H1 (cell line): ENCODE data around the gene THADA. TPM values are rescaled to one million over a fixed set of nuclear protein-coding genes. Genes with fewer than 3 reads are reported as not detected.

Experiments
- CBX8 ChIP-seq: fragments of 300-800, 300-1000 bp; sonication (generic); IDR thresholded peaks from 2 replicates; pipeline ENCODE4 v1.7.1; 2016; ENCODE audit warnings: low read depth, low read length, borderline replicate concordance
- EGR1 ChIP-seq: IDR thresholded peaks from 2 replicates; pipeline ENCODE4 v1.6.1; 2011; ENCODE audit warnings: low read depth, low read length, borderline replicate concordance
- GTF2F1 ChIP-seq: IDR thresholded peaks from 2 replicates; pipeline ENCODE4 v1.6.1; 2012; ENCODE audit warnings: low read depth, low read length, improper control_type of control experiment, borderline replicate concordance
- HDAC2 ChIP-seq, 2 experiments: fragments of 300-600 bp in 1 of 2; sonication (generic) in 1 of 2; IDR thresholded peaks; 2 replicates each; pipeline ENCODE4 v1.6.1; 2011 to 2012; ENCODE audit warnings: low read depth in 2 of 2, low read length in 2 of 2, mild to moderate bottlenecking in 2 of 2, moderate library complexity in 2 of 2, borderline replicate concordance in 1 of 2, inconsistent platforms in 1 of 2
- KDM5A ChIP-seq: fragments of 200-600 bp; IDR thresholded peaks from 2 replicates; pipeline ENCODE4 v1.7.1; 2012; ENCODE audit warnings: mild to moderate bottlenecking, low read length, inconsistent platforms, mixed read lengths
- SP1 ChIP-seq: IDR thresholded peaks from 2 replicates; pipeline ENCODE4 v1.6.1; 2011; ENCODE audit warnings: low read depth, low read length
- SRF ChIP-seq: IDR thresholded peaks from 2 replicates; pipeline ENCODE4 v1.6.1; 2011; ENCODE audit warnings: mild to moderate bottlenecking, low read depth, low read length, moderate library complexity
- polyA plus RNA-seq, 7 experiments: library from polyadenylated mRNA; depleted of rRNA in 3 of 7; stranded (reverse) in 5 of 7; unstranded in 2 of 7; fragments of >200 nt in 5 of 7; fragments of 200-250 nt in 2 of 7; gene quantifications; 1 replicate in 5 of 7; 2 replicates in 1 of 7; 4 replicates in 1 of 7; pipeline versions ENCODE4 v1.2.1 to v1.2.3, GENCODE V29; 2011 to 2013; ENCODE audit warnings: missing spikeins in 2 of 7, mixed read lengths in 2 of 7
- total RNA-seq: library from RNA; stranded (reverse); fragmentation: NEBNext Ultra II Directional; extraction: Animal tissue kit (Norgen Biotek cat#: 25700); gene quantifications from 2 replicates; pipeline ENCODE4 v1.2.1, GENCODE V29; 2021
- TF ChIP-seq, protein P1 (sequence below): fragments of 300-600 bp; sonication (generic); IDR thresholded peaks from 2 replicates; pipeline ENCODE4 v1.7.1; 2012; ENCODE audit warnings: low read length, moderate library complexity, mild to moderate bottlenecking, inconsistent platforms; ENCODE audit not compliant: insufficient replicate concordance

THADA gene
- total and polyA plus RNA-seq, 2 of the 8 experiments (the other 6 are each of a cell fraction or from before 2014, with no cell fraction given) = 22.4 to 26.8 TPM

DNA sequence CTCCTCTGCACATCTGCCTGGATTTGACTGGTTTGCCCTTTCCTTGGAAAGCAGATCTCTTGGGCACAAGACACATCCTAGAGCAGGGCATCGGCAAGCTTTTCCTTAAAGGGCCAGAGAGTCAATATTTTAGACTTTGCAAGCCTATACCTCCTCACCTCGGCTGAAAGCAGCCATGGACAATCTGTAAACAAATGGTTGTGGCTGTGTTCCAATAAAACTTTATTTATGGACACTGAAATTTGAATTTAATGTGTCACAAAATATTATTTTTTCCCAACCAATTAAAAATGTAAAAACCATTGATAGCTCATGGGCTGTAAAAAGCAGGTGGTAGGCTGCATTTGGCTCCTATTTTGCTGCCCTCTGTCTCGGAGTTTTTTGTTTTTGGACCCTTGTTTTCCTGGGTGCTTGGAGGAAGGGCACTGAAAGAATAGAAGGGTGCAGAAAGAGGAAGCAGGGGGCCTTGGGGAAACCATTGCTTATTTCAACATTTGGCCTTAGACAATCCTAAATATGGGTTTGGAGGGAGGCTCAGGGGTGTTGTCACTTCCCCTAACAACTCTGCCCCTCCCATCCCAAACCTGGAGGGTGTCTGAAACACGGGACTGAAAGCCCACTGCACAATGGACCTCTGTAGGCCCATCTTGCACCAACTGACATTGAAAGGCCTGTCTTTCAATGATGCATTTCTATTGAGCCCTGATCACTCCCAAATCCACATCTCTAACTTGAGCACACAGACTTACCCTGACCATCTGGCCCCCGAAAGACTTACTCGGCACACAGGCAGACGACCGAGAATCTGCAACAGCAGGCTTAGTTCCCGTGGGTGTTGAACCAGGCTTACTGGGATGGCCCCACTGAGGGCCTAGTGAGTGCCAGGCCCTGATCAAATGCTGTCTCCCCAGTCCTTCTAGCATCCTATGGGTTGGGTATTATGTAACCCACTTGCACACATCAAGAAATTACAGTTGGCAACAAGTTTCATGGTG, 362.3 kb downstream of the THADA start (continued):
- TF ChIP-seq, protein P1, sequence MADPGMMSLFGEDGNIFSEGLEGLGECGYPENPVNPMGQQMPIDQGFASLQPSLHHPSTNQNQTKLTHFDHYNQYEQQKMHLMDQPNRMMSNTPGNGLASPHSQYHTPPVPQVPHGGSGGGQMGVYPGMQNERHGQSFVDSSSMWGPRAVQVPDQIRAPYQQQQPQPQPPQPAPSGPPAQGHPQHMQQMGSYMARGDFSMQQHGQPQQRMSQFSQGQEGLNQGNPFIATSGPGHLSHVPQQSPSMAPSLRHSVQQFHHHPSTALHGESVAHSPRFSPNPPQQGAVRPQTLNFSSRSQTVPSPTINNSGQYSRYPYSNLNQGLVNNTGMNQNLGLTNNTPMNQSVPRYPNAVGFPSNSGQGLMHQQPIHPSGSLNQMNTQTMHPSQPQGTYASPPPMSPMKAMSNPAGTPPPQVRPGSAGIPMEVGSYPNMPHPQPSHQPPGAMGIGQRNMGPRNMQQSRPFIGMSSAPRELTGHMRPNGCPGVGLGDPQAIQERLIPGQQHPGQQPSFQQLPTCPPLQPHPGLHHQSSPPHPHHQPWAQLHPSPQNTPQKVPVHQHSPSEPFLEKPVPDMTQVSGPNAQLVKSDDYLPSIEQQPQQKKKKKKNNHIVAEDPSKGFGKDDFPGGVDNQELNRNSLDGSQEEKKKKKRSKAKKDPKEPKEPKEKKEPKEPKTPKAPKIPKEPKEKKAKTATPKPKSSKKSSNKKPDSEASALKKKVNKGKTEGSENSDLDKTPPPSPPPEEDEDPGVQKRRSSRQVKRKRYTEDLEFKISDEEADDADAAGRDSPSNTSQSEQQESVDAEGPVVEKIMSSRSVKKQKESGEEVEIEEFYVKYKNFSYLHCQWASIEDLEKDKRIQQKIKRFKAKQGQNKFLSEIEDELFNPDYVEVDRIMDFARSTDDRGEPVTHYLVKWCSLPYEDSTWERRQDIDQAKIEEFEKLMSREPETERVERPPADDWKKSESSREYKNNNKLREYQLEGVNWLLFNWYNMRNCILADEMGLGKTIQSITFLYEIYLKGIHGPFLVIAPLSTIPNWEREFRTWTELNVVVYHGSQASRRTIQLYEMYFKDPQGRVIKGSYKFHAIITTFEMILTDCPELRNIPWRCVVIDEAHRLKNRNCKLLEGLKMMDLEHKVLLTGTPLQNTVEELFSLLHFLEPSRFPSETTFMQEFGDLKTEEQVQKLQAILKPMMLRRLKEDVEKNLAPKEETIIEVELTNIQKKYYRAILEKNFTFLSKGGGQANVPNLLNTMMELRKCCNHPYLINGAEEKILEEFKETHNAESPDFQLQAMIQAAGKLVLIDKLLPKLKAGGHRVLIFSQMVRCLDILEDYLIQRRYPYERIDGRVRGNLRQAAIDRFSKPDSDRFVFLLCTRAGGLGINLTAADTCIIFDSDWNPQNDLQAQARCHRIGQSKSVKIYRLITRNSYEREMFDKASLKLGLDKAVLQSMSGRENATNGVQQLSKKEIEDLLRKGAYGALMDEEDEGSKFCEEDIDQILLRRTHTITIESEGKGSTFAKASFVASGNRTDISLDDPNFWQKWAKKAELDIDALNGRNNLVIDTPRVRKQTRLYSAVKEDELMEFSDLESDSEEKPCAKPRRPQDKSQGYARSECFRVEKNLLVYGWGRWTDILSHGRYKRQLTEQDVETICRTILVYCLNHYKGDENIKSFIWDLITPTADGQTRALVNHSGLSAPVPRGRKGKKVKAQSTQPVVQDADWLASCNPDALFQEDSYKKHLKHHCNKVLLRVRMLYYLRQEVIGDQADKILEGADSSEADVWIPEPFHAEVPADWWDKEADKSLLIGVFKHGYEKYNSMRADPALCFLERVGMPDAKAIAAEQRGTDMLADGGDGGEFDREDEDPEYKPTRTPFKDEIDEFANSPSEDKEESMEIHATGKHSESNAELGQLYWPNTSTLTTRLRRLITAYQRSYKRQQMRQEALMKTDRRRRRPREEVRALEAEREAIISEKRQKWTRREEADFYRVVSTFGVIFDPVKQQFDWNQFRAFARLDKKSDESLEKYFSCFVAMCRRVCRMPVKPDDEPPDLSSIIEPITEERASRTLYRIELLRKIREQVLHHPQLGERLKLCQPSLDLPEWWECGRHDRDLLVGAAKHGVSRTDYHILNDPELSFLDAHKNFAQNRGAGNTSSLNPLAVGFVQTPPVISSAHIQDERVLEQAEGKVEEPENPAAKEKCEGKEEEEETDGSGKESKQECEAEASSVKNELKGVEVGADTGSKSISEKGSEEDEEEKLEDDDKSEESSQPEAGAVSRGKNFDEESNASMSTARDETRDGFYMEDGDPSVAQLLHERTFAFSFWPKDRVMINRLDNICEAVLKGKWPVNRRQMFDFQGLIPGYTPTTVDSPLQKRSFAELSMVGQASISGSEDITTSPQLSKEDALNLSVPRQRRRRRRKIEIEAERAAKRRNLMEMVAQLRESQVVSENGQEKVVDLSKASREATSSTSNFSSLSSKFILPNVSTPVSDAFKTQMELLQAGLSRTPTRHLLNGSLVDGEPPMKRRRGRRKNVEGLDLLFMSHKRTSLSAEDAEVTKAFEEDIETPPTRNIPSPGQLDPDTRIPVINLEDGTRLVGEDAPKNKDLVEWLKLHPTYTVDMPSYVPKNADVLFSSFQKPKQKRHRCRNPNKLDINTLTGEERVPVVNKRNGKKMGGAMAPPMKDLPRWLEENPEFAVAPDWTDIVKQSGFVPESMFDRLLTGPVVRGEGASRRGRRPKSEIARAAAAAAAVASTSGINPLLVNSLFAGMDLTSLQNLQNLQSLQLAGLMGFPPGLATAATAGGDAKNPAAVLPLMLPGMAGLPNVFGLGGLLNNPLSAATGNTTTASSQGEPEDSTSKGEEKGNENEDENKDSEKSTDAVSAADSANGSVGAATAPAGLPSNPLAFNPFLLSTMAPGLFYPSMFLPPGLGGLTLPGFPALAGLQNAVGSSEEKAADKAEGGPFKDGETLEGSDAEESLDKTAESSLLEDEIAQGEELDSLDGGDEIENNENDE = no peak
- TF ChIP-seq KDM5A (no peak), GTF2F1 (no peak), CBX8 (no peak), EGR1 (no peak), HDAC2 (IDR thresholded peaks at IDR 0.05; ENCODE audit: borderline replicate concordance in 1 of 2, low read depth in 2 of 2, low read length in 2 of 2) (no peak), SRF (no peak), SP1 (no peak)
